Duodenal mucosa (tissue), 2 donors: ENCODE results near the gene TBC1D21.

Experiments
- H3K27ac ChIP-seq: one replicate; pipeline ENCODE4 v1.7.0; 2013; ENCODE audit warnings: low read depth, low read length
- H3K27me3 ChIP-seq, 2 donors: one replicate each; pipeline ENCODE4 v1.7.0; 2013; ENCODE audit warnings: low read length in 2 of 2, control low read depth in 1 of 2; ENCODE audit not compliant: insufficient read depth in 2 of 2, control insufficient read depth in 1 of 2
- H3K36me3 ChIP-seq, 2 donors: one replicate each; pipeline ENCODE4 v1.7.0; 2013; ENCODE audit warnings: low read length in 2 of 2, control low read depth in 1 of 2; ENCODE audit not compliant: insufficient read depth in 2 of 2, control insufficient read depth in 1 of 2
- H3K4me1 ChIP-seq, 2 donors: one replicate each; pipeline ENCODE4 v1.7.0; 2013; ENCODE audit warnings: low read length in 2 of 2, control low read depth in 1 of 2; ENCODE audit not compliant: insufficient read depth in 2 of 2, control insufficient read depth in 1 of 2
- H3K4me3 ChIP-seq, 2 donors: one replicate each; pipeline ENCODE4 v1.7.0; 2013; ENCODE audit warnings: low read length in 2 of 2, low read depth in 1 of 2
- H3K9ac ChIP-seq, 2 donors: one replicate each; pipeline ENCODE4 v1.7.0; 2013; ENCODE audit warnings: low read length in 2 of 2, low read depth in 1 of 2
- H3K9me3 ChIP-seq, 2 donors: one replicate each; pipeline ENCODE4 v1.7.0; 2013; ENCODE audit warnings: low read length in 2 of 2, control low read depth in 1 of 2; ENCODE audit not compliant: control insufficient read depth in 1 of 2

Gene TBC1D21

GRCh38 chr15:73857193-73857920, 16.0 kb upstream of the TBC1D21 start:
- Histone ChIP-seq H3K27me3 (peaks cover 0 to 12% of the 10 kb centered on the region in 2 donors), H3K4me3 (no peak overlapping the region), H3K9ac (no peak overlapping the region), H3K4me1 (no peaks in the 10 kb centered on the region), H3K27ac (no peak overlapping the region), H3K36me3 (no peaks in the 10 kb centered on the region), H3K9me3 (no peaks in the 10 kb centered on the region)

GRCh38 chr15:73858062-73858461, 15.3 kb upstream of the TBC1D21 start:
- H3K9ac ChIP-seq: no peak overlapping the region
- H3K27me3 ChIP-seq: peaks cover 0 to 12% of the 10 kb centered on the region in 2 donors
- H3K4me1 ChIP-seq: no peaks in the 10 kb centered on the region
- no peaks in the 10 kb centered on the region for H3K9me3 ChIP-seq
- no peaks in the 10 kb centered on the region for H3K36me3 ChIP-seq
- H3K27ac ChIP-seq: no peak overlapping the region
- no peak overlapping the region for H3K4me3 ChIP-seq

DNA sequence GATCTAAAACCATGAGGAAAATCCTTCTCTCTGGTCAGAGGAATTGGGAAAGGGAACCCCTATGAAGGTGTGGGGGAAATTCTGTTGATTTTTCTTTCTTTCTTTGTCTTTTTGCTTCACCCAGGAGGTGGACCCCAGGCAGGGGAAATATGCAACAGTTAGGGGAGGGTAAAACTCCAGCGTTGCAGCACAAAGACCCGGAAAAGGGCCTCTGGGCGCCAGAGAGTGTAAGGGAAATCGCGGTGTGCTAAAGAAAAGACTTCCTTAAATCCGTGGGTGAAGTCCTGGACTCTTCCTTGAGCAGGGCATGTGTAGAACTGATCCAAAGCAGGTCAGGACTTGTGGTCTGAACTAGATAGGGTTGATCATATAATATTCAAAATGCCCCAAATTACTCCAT, 11.1 kb upstream of the TBC1D21 start:
- Histone ChIP-seq H3K9me3 (no peaks in the 10 kb centered on the region), H3K4me3 (no peak overlapping the region), H3K4me1 (peaks cover 3 to 8% of the 10 kb centered on the region in 2 donors), H3K36me3 (no peaks in the 10 kb centered on the region), H3K27me3 (peaks cover 0 to 9% of the 10 kb centered on the region in 2 donors), H3K9ac (no peak overlapping the region), H3K27ac (no peak overlapping the region)

DNA sequence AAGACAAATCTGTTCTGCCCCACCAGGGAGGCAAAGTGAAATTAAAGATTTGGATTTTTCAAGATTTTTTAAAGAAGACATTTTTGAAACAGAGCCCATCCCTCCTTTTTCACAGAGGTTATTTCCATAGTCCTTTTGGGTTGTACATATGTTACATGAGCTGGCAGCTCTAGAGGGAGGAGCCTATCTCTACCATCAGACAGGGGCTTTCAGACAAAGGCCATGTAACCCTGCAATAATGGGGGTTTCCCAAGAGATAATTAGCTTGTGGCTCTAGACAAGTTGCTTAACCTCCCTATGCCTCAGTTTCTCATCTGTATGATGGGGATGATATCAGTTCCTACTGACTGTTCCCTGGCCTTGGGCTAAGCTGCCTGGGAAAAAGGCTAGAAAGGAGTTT, 8.0 kb upstream of the TBC1D21 start:
- Histone ChIP-seq H3K4me3 (no peak overlapping the region), H3K27ac (no peak overlapping the region), H3K9ac (no peak overlapping the region), H3K4me1 (peaks cover 3 to 10% of the 10 kb centered on the region in 2 donors), H3K9me3 (no peaks in the 10 kb centered on the region), H3K36me3 (no peaks in the 10 kb centered on the region), H3K27me3 (no peaks in the 10 kb centered on the region)

DNA sequence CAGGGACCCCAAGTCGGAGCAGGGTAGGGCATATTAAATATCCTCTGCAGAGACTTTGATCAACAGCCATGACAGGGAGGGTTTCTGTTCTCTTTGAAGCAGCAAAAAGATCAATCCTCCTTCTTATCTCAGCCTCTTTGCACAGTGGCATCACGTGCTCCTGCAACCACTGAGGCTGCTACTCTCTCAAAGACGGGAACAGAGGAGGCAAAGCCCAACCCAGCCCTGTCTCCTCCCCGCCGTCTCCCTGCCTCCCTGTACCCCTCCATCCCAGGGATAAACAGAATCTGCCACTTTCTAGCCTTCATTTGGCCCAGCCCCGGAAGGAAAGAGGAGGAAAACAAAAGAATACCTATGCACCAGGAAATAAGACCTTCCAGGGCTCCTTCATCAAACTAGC, 7.5 kb upstream of the TBC1D21 start:
- no peak overlapping the region for H3K27ac ChIP-seq
- no peaks in the 10 kb centered on the region for H3K36me3 ChIP-seq
- no peaks in the 10 kb centered on the region for H3K9me3 ChIP-seq
- H3K4me1 ChIP-seq: peaks cover 6 to 15% of the 10 kb centered on the region in 2 donors
- no peak overlapping the region for H3K4me3 ChIP-seq
- H3K9ac ChIP-seq: no peak overlapping the region
- no peaks in the 10 kb centered on the region for H3K27me3 ChIP-seq

DNA sequence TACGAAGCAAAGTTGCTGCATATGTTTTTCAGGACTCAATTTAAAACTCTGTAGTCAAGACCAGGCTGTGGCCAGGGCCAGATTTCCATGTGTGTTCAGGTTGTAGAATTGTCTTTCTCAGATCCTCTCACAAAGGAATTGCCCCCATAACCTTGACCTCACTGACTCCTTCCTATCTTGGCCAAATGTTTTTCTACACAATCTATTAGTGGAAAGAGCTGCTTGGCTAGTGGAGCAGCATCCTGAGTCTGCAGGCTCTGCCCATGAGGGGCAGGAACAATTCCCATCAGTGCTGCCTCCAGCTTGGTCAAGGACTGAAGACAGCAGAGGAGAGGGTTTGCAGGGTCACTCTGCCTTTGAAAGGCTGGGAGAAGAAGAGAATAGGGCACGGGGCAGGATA, 6.9 kb upstream of the TBC1D21 start:
- Histone ChIP-seq H3K4me1 (peaks cover 10 to 21% of the 10 kb centered on the region in 2 donors), H3K27ac (no peak overlapping the region), H3K27me3 (no peaks in the 10 kb centered on the region), H3K4me3 (no peak overlapping the region), H3K36me3 (no peaks in the 10 kb centered on the region), H3K9ac (no peak overlapping the region), H3K9me3 (no peaks in the 10 kb centered on the region)

GRCh38 chr15:73866881-73867410, 6.4 kb upstream of the TBC1D21 start:
- H3K27ac ChIP-seq: no peak overlapping the region
- H3K4me3 ChIP-seq: no peak overlapping the region
- H3K9me3 ChIP-seq: no peaks in the 10 kb centered on the region
- no peak overlapping the region for H3K9ac ChIP-seq
- H3K4me1 ChIP-seq: peaks cover 11 to 25% of the 10 kb centered on the region in 2 donors
- H3K27me3 ChIP-seq: no peaks in the 10 kb centered on the region
- no peaks in the 10 kb centered on the region for H3K36me3 ChIP-seq

DNA sequence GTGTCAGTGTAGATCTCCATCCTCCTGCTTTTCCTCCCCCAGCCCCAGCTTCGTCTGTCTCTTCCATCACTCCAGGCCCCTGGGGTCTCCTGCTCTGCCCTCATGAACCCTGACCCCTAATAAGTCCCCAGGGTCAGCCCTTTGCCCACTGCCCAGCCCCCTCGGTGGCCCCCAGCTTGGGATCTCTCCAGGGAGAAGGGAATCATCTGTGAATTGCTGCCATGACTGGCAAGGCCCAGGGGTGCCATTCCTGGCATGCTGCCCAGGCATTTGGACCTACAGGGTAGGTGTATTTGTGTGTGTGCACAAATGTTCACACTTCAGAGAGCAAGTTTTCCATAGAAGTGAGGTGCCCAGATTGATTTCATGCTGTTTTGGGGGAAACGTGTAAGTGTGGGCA, 5.9 kb upstream of the TBC1D21 start:
- Histone ChIP-seq H3K27me3 (no peaks in the 10 kb centered on the region), H3K36me3 (no peaks in the 10 kb centered on the region), H3K27ac (no peak overlapping the region), H3K9ac (no peak overlapping the region), H3K4me3 (no peak overlapping the region), H3K9me3 (no peaks in the 10 kb centered on the region), H3K4me1 (peaks cover 11 to 29% of the 10 kb centered on the region in 2 donors)

- Histone ChIP-seq H3K4me3 (no peak overlapping the region), H3K9ac (no peak overlapping the region), H3K27ac (no peak overlapping the region), H3K36me3 (no peaks in the 10 kb centered on the region), H3K27me3 (no peaks in the 10 kb centered on the region), H3K4me1 (peaks cover 11 to 29% of the 10 kb centered on the region in 2 donors), H3K9me3 (no peaks in the 10 kb centered on the region)
Observed at GRCh38 chr15:73867956-73868355, 5.4 kb upstream of the TBC1D21 start.

GRCh38 chr15:73869216-73869995, 4.0 kb upstream of the TBC1D21 start:
- Histone ChIP-seq H3K36me3 (no peaks in the 10 kb centered on the region), H3K27ac (no peak overlapping the region), H3K4me3 (no peak overlapping the region), H3K4me1 (peaks cover 11 to 29% of the 10 kb centered on the region in 2 donors), H3K9me3 (no peaks in the 10 kb centered on the region), H3K9ac (no peak overlapping the region), H3K27me3 (no peaks in the 10 kb centered on the region)
